ENCODE measurements around the gene DPH5.
"Not testable (repeated sequence)": the region's sequence is repeated elsewhere in the genome, so short reads cannot be mapped to it uniquely, and the experiment has no call there.

Gene DPH5, protein sequence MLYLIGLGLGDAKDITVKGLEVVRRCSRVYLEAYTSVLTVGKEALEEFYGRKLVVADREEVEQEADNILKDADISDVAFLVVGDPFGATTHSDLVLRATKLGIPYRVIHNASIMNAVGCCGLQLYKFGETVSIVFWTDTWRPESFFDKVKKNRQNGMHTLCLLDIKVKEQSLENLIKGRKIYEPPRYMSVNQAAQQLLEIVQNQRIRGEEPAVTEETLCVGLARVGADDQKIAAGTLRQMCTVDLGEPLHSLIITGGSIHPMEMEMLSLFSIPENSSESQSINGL

DNA sequence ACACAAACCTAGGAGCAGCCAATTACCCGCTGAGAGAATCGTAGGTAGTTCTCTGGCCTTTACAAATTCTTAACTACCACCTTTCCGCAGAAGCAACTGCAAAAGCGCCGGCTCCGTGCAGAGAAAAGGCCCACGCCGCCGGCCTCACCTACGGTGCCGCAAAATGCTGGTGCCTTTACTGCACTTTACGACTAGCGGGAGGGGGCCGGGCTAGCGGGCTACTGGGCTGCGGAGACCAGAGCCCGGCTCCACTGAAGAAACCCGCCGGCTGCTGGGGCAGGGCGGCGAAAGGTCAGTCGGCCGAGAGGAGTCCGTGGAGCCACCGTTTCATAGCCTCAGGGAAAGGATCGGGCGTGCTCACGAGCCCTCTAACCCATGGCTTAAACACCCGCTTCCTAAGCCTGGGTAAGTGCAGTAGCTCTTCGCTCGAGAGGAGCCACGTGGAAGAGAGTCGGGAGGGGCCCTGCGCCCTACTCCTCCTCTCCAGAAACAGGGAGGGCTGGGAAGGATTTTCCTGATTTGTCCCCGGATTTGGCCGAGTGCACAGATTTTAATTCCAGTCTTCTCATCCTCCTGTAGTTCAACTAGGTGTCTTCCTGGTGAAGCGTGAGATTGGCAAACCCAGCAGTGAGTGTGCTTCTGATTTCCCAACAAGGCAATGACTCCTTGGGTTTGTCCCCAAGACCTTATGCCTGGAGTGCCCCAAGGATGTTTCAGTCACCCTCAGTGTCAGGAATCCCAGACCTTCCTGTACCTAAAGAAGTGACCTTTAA, at the start of gene DPH5:
DPH5 (minus strand) TSS at position 128 of the 773 bp plus-strand sequence. CDS start 341 bp downstream, outside the sequence.
- DNase-seq, result peak; percentile 90

DNA sequence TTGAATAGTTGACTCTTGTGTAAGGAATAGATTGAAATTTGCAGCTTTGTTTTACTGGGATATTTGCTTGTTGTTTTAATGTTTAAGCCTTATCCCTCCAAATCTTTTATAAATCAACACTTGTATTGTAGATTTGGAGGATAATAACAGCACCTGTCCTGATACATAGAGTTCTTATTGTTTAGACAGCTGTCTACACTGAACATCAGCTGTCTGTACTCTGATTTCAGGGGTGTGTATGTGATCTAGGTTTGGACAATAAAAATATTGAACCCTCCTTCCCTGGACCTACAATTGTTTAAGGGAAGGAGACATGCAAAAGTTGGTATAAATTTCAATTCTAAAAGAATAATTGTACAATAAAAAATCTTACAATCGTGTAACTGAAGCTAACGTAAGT, 48.3 kb upstream of the DPH5 start:
- DNase-seq, result no peak

GRCh38 chr1:101071470-101071891, 45.9 kb upstream of the DPH5 start:
- no peak for DNase-seq

DNA sequence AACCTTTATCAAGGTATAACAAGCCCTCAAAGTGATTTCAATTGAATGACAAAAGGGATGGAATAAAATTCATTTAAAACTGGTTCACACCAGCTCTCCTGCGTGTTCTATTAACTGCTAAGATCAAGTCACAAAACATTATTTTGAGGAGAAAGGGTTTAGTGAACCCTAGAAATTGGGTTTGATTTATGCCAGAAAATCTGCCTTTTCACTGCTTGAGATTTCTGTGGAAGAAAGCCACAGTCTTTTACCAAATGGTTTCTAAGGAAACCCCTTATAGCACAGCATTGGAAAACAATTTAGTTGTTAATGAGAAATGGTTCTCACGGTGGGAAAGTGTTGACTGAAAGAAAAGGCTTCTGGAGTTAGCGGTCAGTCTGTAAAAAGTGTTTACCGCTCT, 43.6 kb upstream of the DPH5 start:
- no peak for DNase-seq

DNA sequence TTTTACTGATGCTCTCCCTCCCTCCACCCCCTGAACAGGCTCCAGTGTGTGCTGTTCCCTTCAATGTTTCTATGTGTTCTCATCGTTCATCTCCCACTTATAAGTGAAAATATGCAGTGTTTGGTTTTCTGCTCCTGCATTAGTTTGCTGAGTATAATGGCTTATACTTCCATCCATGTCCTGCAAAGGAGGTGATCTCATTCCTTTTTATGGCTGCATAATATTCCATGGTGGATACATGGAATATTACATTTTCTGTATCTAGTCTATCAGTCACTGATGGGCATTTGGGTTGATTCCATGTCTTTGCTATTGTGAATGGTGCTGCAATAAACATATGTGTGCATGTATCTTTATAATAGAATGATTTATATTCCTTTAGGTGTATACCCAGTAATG, 41.4 kb upstream of the DPH5 start:
- DNase-seq, result not testable (repeated sequence)

DNA sequence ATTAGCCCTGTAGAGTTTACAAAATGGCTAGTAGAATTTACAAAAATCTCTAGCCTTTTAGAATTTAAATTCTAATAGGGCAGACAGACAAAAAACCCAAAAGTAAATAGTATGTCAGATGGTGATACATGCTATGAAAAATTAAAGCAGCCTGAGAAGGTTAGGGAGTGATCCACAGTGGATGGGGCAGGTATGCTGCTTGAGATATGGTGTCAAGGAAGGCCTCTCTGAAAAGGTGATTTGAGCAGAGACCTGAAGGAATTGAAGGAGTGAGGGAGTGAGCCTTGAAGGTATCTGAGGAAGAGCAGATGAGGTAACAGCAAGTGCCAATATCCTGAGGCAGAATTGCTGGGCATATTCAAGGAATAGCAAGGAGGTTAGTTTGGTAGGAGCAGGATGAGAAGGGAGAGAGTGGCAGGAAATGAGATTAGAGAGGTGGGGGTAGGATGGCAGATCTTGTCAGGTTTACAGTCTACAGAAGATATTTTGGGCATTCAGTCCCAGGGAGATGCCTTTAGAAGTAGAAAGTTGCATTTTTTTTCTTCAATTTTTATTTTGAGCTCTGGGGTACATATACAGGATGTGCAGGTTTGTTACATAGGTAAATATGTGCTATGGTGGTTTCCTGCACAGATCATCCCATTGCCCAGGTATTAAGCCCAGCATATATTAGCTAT, 40.8 kb upstream of the DPH5 start:
- no peak for DNase-seq

- no peak for DNase-seq
Measured at GRCh38 chr1:101065575-101065974, 40.0 kb upstream of the DPH5 start.

- DNase-seq, result no peak
Measured at GRCh38 chr1:101064697-101065096, 39.1 kb upstream of the DPH5 start.

DNA sequence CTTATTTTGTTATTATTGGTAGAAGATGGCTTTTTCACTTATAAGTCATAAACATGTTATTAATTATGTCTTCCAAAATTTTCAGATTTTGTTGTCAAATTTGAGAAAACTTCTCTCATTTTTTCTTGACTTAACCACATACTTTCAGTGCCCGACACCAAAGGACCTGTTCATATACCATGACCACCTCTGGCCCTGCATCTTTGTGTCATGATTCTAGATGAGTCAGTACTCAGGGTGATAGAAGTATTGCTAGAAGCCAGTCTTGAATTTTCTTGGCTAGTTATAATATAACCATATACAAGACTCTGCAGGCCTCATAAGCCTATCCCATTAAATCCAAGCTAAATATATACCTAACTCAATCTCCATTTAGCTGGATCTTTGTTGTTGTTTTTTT, 35.4 kb upstream of the DPH5 start:
- DNase-seq, result no peak

DNA sequence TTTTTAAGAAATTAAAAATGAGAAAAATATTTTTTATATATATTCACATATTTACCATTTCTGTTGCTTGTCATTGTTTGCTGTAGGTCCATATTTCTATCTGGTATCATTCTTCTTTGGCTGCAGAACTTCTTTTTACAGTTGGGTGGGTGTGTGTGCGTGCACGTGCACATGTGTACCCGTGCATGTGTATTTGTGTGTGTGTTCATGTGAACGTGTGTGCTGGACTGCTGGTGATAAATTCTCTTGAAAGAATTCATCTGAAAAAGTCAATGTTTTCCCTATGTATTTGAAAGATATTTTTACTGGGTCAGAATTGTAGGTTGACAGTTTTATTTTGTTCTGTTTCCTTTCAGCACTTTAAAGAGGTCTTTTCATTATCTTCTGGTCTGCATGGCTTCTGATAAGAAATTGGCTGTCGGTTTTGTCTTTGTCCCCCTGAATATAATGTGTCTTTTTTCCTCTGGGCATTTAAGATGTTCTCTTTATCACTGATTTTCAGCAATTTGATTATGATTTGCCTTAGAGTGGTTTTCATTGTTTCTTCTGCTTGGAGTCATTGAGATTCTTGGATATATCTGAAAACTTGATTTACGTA, 34.5 kb upstream of the DPH5 start:
- DNase-seq, result no peak

DNA sequence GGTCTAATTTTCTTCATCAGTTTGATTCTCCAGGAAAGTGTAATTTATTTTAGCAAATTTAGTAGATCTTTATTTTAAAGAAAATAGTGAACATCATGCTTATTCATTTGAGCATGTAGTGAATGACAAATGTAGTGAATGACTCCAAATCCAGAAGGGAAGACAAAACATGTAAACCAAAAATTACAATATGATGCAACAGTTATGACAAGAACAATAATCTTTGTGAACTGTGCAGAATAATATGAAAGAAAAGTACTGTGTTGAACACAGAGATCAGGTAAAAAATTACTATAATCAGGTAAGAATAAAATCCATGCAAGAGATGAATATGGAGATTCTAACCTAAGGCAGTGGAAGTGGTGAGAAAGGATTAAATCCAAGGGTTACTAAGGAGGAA, 30.0 kb upstream of the DPH5 start:
- DNase-seq, result no peak

DNA sequence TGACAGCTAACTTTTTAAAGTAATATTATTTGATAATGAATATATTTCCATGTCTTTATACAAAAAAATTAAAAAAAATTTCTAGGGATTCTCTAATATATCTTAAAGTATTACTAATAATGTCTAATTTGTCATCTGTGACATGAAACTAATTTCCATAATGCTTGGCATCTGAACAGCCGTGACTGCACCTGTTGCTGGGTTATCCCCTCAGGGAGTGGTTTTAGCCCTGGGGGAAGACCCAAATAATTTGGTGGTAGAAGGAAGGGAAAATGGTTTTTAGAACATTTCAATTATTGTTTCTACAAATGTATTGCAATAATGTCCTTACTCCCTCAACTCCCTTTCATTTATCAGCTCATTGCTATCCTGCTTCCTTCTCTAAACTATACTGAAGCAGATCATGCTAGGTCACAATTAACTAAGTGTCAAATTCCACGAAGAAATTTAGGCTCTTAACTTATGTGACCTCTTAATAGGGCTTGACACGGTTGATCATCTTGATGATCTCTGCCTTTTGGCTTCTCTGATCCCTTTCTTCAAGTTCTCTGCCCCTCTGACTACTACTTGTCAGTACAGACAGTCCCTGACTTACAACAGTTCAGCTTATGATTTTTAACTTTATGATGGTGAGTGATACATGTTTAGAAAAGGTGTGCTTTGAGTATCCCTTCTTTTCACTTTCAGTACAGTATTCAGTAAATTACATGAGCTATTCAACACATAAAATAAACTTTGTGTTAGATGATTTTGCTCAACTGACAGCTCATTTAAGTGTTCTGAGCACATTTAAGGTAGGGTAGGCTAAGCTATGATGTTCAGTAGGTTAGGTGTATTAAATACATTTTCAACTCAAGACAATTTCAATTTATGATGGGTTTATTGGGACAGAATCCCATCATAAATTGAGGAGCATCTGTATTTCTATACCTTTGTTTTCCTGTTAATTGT, 26.4 kb upstream of the DPH5 start:
- DNase-seq, result no peak

DNA sequence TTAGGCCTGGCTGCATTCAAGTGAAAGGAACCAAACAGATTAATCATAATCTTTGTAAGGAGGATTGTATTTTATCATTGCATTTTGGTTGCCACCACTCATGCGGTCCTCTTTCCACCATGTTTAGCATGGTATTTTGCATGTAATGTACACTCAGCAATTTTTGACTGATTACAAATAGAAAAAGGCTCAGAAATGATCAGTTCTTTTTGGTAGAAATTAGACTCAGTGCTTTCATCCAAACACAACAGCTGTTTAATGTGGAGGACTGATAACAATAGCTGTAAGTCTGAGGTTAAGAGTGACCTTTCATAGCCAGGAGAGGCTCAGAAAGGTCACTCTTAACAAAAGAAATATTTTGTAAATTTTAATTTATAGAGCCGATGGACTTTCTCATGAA, 25.3 kb upstream of the DPH5 start:
- DNase-seq, result no peak

DNA sequence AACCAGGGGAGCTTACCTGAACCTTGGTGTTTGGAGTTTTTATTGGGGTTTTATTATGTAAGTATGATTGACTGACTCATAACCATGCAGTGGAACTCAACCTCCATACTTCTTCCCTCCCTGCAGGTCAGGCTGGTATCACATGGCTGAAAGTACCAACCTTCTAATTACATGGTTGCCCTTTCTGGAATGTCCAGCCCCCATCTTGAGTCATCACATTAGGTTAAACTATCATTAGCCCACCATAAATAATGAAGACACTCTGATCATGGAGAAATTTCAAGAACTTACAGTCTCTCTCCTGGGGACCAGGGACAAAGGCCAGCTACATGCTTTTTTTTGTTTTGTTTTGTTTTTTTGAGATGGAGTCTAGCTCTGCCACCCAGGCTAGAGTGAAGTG, 19.2 kb upstream of the DPH5 start:
- DNase-seq, result no peak

- DNase-seq, result no peak
Measured at GRCh38 chr1:101044259-101044658, 18.7 kb upstream of the DPH5 start.

- no peak for DNase-seq
Measured at GRCh38 chr1:101043776-101044175, 18.2 kb upstream of the DPH5 start.

DNA sequence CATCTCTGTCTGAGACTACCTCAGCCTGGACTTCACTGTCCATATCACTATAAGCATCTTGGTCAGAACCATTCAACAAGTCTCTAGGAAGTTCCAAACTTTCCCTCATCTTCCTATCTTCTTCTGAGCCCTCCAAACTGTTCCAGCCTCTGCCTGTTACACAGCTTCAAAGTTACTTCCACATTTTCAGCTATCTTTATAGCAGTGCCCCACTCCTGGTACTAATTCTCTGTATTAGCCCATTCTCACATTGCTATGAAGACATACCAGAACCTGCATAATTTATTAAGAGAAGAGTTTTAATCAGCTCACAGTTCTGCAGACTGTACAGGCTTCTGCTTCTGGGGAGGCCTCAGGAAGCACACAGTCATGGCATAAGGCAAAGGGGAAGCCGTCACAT, 15.7 kb upstream of the DPH5 start:
- DNase-seq, result no peak

- DNase-seq, result no peak
Measured at GRCh38 chr1:101040666-101041065, 15.1 kb upstream of the DPH5 start.

DNA sequence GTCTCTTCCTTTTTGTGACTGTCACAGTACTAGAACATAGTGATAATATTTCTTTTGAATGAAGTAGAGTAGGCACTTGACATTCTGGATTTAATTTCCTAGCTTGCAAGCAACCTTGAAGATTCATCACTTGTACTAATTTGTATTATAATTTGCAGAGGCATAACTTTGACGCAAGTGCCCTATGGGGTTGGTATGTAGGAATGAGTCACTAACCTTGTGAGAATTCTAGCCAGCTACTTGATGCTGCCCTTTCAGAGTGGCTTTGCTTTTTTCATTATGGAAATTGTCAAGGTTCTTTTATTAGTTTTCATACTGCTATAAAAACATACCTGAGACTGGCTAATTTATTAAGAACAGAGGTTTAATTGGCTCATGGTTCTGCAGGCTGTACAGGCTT, 13.7 kb upstream of the DPH5 start:
- DNase-seq, result no peak

GRCh38 chr1:101037316-101037715, 11.7 kb upstream of the DPH5 start:
- no peak for DNase-seq

DNA sequence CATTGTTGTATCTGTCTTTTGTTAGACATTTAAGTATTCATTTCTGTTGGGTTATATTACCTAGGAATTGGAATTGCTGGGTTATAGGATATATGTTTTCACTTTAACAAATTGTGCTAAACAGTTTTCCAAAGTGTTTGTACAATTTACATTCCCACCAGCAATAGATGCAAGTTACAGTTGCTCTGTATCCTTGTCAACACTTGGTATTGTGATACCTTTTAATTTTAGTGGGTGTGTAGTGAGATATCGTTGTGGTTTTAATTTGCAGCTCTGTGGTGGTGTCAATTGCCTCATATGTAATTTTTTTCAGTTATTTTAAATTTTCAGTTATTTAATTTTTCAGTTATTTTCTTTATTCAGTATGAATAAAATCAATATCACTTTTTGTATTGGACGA, 7.4 kb upstream of the DPH5 start:
- no peak for DNase-seq

- DNase-seq, result not testable (repeated sequence)
Measured at GRCh38 chr1:101032129-101032528, 6.5 kb upstream of the DPH5 start.
